Activated T-cell treated with anti-CD3 and anti-CD28 coated beads, Interleukin-2, amount 50 U/mL, for 72 hours (primary cell): ENCODE data around the gene TMOD4. TPM values are rescaled to one million over a fixed set of nuclear protein-coding genes. Genes with fewer than 3 reads are reported as not detected.
"Not testable (repeated sequence)": the region's sequence is repeated elsewhere in the genome, so short reads cannot be mapped to it uniquely, and the experiment has no call there.

ENCODE experiments used
- ATAC-seq, 2 donors: fragments of 150-1000 bp; cut with Tn5 transposase; replicated peaks in 1 of 2; 2 replicates each; pipeline ENCODE4 v1.10.0; 2021; ENCODE audit warnings: moderate library complexity in 2 of 2, mild to moderate bottlenecking in 1 of 2
- DNase-seq, 2 donors: peaks; one replicate each; pipeline ENCODE4 v3.0.0; 2021 to 2022; ENCODE audit warnings: mixed read lengths in 1 of 2
- H3K27ac Mint-ChIP-seq: one replicate; pipeline ENCODE4 v1.8.0; 2022; ENCODE audit warnings: mild to moderate bottlenecking, moderate library complexity, mixed read lengths
- H3K27me3 Mint-ChIP-seq: one replicate; pipeline ENCODE4 v1.8.0; 2022; ENCODE audit warnings: low read depth, mixed read lengths
- H3K36me3 Mint-ChIP-seq, 2 donors: one replicate each; pipeline ENCODE4 v1.8.0; 2022; ENCODE audit warnings: mixed read lengths in 2 of 2, mild to moderate bottlenecking in 1 of 2; ENCODE audit not compliant: insufficient read depth in 2 of 2
- H3K4me1 Mint-ChIP-seq: one replicate; pipeline ENCODE4 v1.8.0; 2022; ENCODE audit warnings: low read depth, mixed read lengths
- H3K4me3 Mint-ChIP-seq, 2 donors: one replicate each; pipeline ENCODE4 v1.8.0; 2022; ENCODE audit warnings: mild to moderate bottlenecking in 2 of 2, mixed read lengths in 2 of 2, moderate library complexity in 2 of 2
- H3K9me3 Mint-ChIP-seq, 2 donors: one replicate each; pipeline ENCODE4 v1.8.0; 2022; ENCODE audit warnings: mixed read lengths in 2 of 2
- total RNA-seq, 2 donors: library from RNA; stranded (reverse); gene quantifications; one replicate each; pipeline ENCODE4 v1.2.3, GENCODE V29; 2022

The TMOD4 gene
- total RNA-seq, 2 donors from 2014 or later, result 1.8 to 3.2 TPM

DNA sequence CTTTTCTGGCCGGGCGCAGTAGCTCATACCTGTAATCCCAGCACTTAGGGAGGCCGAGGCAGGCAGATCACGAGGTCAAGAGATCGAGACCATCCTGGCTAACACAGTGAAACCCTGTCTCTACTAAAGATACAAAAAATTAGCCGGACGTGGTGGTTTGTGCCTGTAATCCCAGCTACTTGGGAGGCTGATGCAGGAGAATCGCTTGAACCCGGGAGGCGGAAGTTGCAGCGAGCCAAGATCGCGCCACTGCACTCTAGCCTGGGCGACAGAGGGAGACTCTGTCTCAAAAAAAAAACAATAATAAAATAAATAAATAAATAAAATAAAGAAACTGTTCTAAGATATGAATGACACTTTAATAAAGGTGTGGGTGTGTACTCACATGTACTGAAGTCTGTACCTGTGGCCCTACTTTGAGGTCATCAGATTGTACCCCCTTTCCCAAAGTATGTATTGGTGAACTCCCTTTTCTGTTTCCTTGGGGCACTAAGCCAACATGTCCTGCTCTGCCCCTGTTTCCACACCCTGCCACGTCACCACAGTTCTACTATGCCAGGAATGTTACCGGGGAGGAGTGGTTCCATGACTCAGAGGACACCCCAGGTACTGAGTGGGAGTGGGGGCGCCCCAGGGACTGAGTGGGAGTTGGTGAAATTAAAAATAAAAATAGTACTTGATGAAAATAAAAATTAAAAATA, 19.3 kb upstream of the TMOD4 start:
- H3K27ac Mint-ChIP-seq, H3K9me3 Mint-ChIP-seq, H3K4me3 Mint-ChIP-seq, ATAC-seq, DNase-seq, H3K27me3 Mint-ChIP-seq: not testable (repeated sequence)
- Mint-ChIP-seq H3K36me3 (peaks cover 13 to 19% of the 10 kb centered on the region in 2 donors), H3K4me1 (peaks cover 40% of the 10 kb centered on the region)

DNA sequence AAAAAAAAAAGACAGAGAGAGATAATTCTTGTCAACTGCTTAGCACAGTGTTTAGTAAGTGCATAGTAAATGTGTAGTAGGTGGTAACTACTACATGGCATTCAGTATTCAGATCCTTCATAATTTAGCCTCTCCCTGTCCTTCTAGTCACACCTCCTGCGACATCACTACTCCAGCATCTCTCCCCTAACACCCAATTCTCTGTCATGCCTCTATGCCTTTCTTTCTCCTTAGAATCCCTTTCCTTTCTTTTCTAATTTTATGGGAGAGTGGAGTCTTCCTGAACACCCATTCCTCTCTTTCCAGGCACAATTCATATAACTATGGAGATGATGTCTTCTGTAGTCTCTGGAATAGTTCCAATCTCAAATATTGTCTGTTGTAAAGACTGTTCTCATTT, 18.1 kb upstream of the TMOD4 start:
- Mint-ChIP-seq H3K27ac (no peak overlapping the region), H3K4me3 (no peak overlapping the region)

DNA sequence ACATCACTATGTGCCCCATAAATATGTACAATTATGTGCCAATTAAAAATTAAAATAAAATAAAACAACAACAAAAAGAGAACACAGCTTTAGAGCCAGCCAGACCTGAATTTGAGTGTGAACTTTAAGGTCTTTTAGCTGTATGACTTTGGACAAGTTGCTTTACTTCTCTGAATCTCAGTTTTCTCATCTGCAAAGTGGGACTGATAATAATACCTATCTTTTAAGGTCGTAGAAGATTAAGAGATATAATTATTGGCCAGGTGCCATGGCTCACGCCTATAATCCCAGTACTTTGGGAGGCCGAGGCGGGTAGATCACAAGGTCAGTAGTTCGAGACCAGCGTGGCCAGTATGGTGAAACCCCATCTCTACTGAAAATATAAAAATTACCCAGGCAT, 17.5 kb upstream of the TMOD4 start:
- Mint-ChIP-seq H3K4me1 (peaks cover 37% of the 10 kb centered on the region), H3K4me3 (no peak overlapping the region), H3K9me3 (no peaks in the 10 kb centered on the region), H3K27ac (no peak overlapping the region), H3K36me3 (peaks cover 5 to 8% of the 10 kb centered on the region in 2 donors), H3K27me3 (no peaks in the 10 kb centered on the region)
- DNase-seq (no peak), ATAC-seq (no peak)

More for the DNA sequence above, 18.1 kb upstream of the TMOD4 start:
- DNase-seq (no peak), ATAC-seq (no peak)
- H3K9me3 Mint-ChIP-seq, result no peaks in the 10 kb centered on the region
- H3K36me3 Mint-ChIP-seq, result peaks cover 9 to 14% of the 10 kb centered on the region in 2 donors
- H3K27me3 Mint-ChIP-seq, result no peaks in the 10 kb centered on the region
- H3K4me1 Mint-ChIP-seq, result peaks cover 35% of the 10 kb centered on the region

DNA sequence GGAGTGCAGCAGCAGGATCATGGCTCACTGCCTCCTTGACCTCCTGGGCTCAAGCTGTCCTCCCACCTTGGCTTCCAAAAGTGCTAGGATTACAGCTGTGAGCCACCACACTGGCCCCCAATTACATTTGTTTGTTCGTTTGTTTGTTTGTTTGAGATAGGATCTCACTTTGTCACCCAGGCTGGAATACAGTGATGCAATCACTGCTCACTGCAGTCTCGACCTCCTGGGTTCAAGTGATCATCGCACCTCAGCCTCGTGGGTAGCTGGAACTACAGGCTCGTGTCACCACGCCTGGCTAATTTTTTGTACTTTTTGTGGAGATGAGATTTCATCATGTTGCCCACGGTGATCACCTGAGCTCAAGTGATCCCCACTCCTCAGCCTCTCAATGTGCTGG, 16.3 kb upstream of the TMOD4 start:
- Mint-ChIP-seq H3K9me3 (no peaks in the 10 kb centered on the region), H3K4me3 (peak overlapping the region in 1 of 2 donors; percentile 18), H3K27me3 (no peaks in the 10 kb centered on the region), H3K27ac (no peak overlapping the region), H3K4me1 (peaks cover 36% of the 10 kb centered on the region), H3K36me3 (peaks cover 3 to 6% of the 10 kb centered on the region in 2 donors)
- ATAC-seq, result no peak
- no peak for DNase-seq

DNA sequence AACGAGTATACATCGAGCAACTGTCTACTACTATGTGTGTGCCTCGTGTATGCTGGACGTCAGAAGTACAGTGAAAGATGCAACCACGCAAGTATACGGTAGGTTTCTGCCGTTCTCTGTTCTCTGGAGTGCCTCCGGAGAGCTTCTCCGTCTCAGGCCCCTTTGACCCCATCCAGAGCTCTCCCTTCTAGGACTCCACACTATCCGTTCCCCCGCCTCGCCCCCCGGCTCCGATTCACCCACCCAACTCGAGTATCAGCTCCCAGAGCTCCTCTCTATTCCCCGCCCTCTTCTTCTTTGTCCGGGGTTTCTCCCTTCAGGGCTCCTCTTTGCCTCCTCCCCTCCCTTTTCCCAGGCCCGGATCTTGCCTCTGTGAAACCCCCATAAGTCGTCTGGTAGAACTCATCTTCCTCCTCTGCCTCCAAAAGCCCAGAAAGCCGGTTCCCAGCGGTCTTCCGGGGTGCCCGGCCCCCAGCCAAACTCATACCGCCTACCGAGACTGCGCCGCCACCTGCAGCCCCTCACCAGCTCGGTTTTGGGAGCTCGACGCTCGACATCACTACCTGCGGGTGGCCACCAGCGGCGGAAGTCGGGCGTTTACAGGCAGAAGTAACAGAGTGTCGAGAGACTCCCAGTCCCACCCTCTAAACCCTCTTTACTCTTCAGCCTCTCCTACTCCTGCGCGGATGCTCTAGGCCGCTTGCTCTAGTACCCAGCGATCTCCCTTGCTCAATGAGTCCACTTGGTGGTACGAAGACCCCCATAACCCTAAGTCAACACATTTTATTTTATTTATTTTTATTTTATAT, 14.1 kb upstream of the TMOD4 start, which contains the start of gene VPS72:
VPS72 (minus strand) TSS at position 561 of the 809 bp plus-strand sequence; CDS start at position 485, 76 bp downstream.
- peaks cover 3 to 13% of the 10 kb centered on the region in 2 donors for H3K36me3 Mint-ChIP-seq
- ATAC-seq (peak; percentile 99), DNase-seq (peak; percentile 86 to 92)
- peaks cover 30% of the 10 kb centered on the region for H3K4me1 Mint-ChIP-seq
- H3K27me3 Mint-ChIP-seq, result no peaks in the 10 kb centered on the region
- peak within 1 kb of the TSS; percentile 98 for H3K27ac Mint-ChIP-seq
- H3K9me3 Mint-ChIP-seq, result no peaks in the 10 kb centered on the region
- H3K4me3 Mint-ChIP-seq, result peak within 1 kb of the TSS; percentile 99

DNA sequence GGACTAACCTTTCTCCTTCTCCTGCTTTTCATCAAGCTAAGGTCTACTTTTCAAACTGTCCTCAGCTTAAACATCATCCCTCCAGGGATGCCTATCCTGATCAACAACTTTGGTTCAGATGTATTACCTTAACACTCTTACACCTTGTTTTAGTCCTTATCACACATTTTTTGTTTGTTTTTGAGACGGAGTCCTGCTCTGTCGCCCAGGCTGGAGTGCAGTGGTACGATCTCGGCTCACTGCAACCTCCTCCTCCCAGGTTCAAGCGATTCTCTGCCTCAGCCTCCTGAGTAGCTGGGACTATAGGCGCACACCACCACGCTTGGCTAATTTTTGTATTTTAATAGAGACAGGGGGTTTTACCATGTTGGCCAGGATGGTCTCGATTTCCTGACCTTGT, 12.9 kb upstream of the TMOD4 start:
- H3K27ac Mint-ChIP-seq, result peak overlapping the region; percentile 51

DNA sequence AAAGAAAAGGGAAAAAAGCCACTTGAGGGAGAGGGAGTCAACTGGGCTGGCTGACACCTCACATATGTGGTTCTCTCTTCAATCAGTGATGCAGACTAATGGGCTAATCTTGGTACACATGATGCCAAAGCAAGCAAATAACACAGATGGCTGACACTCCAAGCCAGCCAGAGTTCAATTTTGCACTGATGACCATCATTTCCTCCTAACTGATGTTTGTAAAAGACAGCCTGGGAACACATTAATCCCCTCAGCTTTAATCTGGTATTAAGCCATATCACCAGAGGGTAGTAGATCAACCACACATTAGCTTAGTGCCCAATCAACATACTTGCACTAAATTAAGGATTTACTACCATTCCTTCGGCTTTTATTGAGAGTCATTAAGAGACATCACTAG, 11.4 kb upstream of the TMOD4 start:
- ATAC-seq (no peak), DNase-seq (no peak)
- Mint-ChIP-seq H3K36me3 (peaks cover 12 to 28% of the 10 kb centered on the region in 2 donors), H3K9me3 (no peaks in the 10 kb centered on the region), H3K27me3 (no peaks in the 10 kb centered on the region), H3K27ac (no peak overlapping the region), H3K4me1 (peaks cover 30% of the 10 kb centered on the region), H3K4me3 (no peak overlapping the region)

More for the DNA sequence above, 12.9 kb upstream of the TMOD4 start:
- Mint-ChIP-seq H3K4me1 (peaks cover 30% of the 10 kb centered on the region), H3K4me3 (peak overlapping the region; percentile 99), H3K36me3 (peaks cover 7 to 18% of the 10 kb centered on the region in 2 donors)
- DNase-seq, H3K9me3 Mint-ChIP-seq, H3K27me3 Mint-ChIP-seq, ATAC-seq: not testable (repeated sequence)

DNA sequence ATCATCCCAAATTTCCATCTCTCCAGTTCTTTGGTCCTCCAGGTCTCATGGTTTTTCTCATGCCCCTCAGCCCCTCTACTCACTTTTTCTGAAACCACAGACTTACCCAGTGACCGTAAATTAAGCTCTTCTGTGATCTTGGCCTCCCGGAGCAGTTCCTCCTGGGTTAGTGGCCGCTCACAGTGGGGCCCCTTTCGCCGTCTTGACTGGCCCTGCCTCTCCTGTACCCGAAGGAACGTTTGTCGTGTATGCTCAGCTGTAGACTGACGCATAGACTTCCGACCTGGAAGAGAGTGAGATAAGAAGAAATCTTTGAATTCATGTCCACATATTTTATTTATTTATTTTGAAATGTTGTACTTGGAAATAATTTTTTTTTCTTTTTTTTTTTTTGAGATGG, 8.4 kb upstream of the TMOD4 start:
- Mint-ChIP-seq H3K9me3 (no peaks in the 10 kb centered on the region), H3K4me3 (no peak overlapping the region), H3K27ac (no peak overlapping the region), H3K4me1 (peaks cover 16% of the 10 kb centered on the region), H3K27me3 (no peaks in the 10 kb centered on the region), H3K36me3 (peaks cover 14 to 34% of the 10 kb centered on the region in 2 donors)
- DNase-seq, result no peak
- no peak for ATAC-seq

DNA sequence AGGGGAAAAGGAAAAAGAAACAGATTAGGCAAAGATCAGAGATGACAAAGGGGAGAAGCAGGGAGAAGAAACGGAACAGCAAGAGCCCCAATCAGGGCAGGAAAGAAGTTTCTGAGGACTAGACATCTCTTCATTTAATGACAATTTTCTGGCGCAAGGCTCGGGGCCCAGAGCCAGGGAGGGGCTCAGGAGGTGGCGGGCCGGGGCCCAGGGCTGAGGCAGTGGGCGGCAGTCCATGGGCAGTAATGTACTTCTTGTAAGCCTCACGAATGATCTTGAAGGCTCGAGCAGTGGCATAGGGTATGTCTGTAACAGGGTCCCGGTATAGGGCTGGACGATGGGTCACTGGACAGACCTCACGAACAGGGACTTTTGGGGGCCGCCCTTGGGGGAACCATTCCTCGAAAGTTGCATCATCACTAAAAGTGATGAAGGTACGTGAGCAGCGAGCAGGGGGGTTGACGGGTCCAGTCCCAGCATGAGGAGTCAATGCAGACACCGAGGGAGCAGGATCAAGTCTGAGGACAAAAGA, 799 bp upstream of the TMOD4 start:
- no peak overlapping the region for H3K4me3 Mint-ChIP-seq
- H3K27ac Mint-ChIP-seq, result peak overlapping the region; percentile 62
- peaks cover 13 to 27% of the 10 kb centered on the region in 2 donors for H3K36me3 Mint-ChIP-seq

DNA sequence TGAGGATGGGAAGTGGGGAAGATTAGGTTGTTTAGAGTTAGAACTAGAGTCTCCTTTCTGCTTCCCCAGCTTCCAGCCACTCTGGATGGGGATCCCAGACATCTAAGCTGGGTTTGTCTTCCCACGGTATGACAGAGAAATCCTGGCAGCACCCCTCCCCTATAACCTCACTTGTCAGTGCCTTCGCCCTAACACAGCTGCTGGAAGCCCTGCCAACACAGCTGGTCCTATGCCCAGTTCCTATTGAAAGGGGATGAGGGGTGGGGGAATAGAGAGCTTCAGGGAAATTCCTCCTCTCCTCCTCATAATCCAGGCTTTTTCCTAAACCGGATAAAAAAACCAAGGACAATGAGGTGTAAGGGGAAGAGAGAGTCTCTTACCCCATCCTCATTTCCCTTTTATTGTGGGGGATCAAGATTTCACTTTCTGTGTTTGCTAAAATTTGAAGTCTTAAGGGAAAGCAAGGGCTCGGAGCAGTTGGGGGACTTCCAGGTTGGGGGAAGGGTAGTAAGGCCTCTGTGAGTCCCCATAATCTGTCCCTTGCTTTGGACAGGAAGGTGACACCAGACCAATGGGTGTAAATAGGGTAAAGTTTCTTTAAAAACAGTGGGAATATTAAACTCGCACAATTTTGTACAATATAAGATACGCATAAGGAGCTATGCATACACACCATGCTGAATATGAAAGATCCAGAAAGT, 590 bp downstream of the TMOD4 start:
- ATAC-seq, result no peak
- H3K27ac Mint-ChIP-seq, result peak overlapping the region; percentile 40
- H3K9me3 Mint-ChIP-seq, result no peaks in the 10 kb centered on the region

More for the DNA sequence above, 799 bp upstream of the TMOD4 start:
- Mint-ChIP-seq H3K9me3 (no peaks in the 10 kb centered on the region), H3K27me3 (no peaks in the 10 kb centered on the region), H3K4me1 (no peaks in the 10 kb centered on the region)
- ATAC-seq (no peak), DNase-seq (no peak)

DNA sequence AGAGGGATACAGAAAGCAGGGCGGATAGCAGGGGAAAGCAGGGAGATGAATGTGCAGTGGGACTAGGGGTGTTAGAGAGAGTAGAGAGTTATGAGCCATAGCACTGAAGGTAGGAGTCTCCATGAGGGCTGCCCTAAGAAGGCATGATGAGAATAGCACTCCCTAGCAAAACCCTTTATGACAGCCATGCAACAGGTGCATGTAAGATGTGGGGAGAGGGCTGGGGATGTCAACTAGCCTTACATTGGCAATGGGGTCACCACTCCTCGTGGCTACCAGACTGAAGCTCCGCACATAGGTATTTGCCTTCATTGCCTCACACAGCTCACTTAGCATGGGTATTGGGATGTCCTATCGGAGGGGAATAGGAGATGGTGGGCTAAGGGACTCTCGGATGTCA, 4.6 kb downstream of the TMOD4 start:
- H3K9me3 Mint-ChIP-seq, result no peaks in the 10 kb centered on the region
- no peak overlapping the region for H3K27ac Mint-ChIP-seq
- H3K4me3 Mint-ChIP-seq, result no peak overlapping the region
- no peaks in the 10 kb centered on the region for H3K27me3 Mint-ChIP-seq
- H3K36me3 Mint-ChIP-seq, result peaks cover 4 to 11% of the 10 kb centered on the region in 2 donors
- peaks cover 20% of the 10 kb centered on the region for H3K4me1 Mint-ChIP-seq
- DNase-seq, result no peak
- ATAC-seq, result no peak

More for the DNA sequence above, 590 bp downstream of the TMOD4 start:
- Mint-ChIP-seq H3K4me1 (no peaks in the 10 kb centered on the region), H3K36me3 (peaks cover 8 to 17% of the 10 kb centered on the region in 2 donors), H3K4me3 (no peak overlapping the region), H3K27me3 (no peaks in the 10 kb centered on the region)
- no peak for DNase-seq

DNA sequence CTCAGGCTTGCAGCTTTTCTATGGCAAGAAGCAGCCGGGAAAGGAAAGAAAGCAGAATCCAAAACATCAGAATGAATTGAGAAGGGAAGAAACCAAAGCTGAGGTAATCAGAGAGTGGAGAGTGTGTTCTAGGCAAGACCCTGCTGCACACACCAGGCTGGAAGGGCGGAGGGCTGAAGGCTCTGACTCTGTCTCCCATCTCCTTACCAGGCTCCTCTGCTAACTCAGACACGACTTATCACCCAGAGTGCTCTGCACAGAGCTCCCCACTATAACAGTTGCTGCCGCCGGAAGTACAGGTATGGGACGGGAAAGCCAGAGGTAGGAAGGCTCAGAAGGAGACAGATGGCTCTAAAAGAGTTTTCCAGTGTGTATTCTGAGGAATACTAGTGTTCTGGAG, 8.7 kb downstream of the TMOD4 start:
- Mint-ChIP-seq H3K4me3 (peak overlapping the region; percentile 87 to 91), H3K4me1 (peaks cover 51% of the 10 kb centered on the region), H3K27ac (peak overlapping the region; percentile 21), H3K36me3 (peaks cover 9 to 16% of the 10 kb centered on the region in 2 donors), H3K9me3 (no peaks in the 10 kb centered on the region), H3K27me3 (no peaks in the 10 kb centered on the region)
- DNase-seq (no peak), ATAC-seq (no peak)
